NOMO-1 (cell line): Measurements from ENCODE around the gene MTURN.

Experiments
- DNase-seq, 2 experiments: peaks; one replicate each; lab custom pipeline; 2025; ENCODE audit not compliant: unreplicated experiment in 2 of 2; lab: John Stamatoyannopoulos, UW

MTURN gene

DNA sequence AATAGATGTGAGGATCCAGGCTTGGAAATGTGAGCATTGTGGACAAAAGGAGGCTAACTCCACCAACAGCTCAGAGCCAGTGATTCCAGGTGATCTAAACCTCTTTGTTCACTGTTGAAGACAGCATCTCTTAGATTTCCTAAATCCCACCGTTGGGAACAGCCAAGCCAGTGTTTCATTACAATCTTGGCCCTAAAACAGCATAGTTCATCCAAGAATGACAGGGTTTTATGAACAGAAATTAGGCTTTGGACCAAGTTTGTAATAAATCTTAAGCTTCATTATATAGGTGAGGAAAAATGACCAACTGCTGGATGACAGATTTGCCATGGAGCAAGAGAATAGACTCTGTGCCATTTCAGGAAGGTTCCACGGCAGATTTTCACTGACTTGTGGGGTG lies 65.8 kb downstream of the MTURN start:
- DNase-seq, result no peak

DNA sequence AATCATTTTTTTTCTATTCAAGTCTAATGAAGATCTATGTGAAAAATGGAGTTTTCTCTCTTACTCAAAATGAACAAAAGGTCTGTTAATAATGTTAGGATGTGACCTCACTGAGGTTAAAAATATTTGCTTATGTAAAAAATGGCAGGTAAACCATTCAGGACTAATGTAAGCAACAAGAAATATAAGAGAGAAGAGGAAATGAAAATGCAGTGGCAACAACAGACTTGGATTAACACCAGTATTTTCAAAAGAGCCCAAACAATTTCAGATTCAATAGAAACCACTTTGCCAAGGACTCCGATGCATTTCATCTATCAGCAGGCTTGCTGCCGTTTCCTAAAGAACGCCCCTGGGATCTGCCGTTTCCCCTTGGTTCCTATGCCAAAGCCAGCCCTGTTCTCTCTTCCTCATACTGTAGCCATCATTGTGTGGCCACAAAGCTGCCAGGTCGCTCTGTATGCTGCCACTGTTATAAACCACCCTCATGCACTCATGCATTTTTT lies 66.4 kb downstream of the MTURN start:
- peak; percentile 13 to 16 for DNase-seq

- DNase-seq, result no peak
Measured at GRCh38 chr7:30201921-30202320, 67.1 kb downstream of the MTURN start.

DNA sequence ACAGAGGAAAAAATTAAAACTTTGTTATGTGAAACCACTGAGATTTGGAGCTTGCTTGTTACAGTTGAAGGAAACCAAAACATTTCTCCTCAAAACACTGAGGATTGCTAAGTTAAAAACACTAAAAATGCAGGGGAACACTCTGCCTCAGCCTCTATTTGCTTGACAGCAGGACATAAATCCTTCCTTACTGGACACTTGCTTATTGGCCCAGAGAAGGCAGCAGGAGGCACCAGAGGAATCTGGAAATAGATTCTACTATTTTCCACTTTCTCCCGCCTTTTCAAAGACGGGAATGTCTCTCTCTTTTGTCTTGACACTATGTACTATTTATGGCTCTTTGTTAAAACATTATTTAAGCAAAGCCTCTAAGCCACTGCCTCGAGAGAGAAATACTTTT lies 67.9 kb downstream of the MTURN start:
- DNase-seq, result no peak

DNA sequence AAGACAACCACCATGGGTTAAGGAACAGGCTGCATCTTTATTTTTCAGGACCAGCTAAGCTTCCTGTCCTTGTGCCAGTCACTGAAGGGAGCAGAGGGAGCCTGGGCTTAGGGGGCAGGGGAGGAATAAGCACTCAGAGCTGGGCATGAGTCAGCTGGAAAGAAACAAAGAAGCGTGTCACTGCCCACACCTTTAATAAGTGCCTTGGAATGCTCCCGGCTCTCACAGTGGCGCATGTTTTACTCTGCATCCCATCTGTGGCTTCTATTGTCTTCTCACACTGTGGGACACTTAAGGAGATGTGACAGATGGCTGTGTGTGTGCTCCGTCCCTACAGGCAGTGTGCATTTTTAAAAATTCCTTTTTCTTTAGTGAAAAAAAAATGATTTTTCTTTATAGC lies 71.7 kb downstream of the MTURN start:
- DNase-seq, result no peak

DNA sequence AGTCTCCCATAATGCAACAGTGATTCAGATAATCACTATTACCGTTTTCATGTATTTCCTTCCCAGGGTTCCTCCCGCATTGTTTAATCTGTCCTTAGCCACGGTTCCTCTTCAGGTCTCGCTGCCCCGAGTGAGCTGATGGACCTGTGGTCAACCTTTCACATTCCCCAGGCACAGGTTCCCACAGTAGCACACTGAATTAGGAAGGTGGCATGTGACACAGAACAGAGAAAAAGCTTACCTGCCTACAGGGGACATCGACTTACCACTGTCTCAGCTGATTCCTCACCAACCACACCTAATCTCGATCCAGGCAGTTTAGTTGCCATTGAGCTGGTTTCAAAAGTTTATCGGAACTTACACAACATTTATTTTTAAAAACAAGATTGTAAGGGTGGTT lies 72.2 kb downstream of the MTURN start:
- DNase-seq, result peak in 1 of 2 experiments; percentile 42

DNA sequence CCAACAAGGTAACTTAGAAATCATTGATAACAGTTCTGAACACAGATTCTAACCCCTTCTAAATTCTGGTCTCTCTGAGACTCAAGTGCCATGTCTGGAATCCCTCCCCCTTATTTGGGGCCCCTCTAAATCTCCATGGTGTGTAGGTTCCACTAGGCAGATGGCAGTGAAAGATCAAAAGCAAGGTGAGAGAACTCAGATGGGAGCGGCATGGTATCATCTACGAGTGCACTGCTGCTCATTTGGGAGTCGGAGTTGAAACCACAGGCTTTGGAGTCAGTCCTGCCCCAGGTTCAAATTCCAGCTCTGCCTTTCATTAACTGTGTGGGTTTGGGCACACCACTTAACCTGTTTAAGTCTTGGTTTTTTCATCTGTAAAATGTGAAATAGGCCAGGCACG lies 72.6 kb downstream of the MTURN start:
- DNase-seq, result no peak

DNA sequence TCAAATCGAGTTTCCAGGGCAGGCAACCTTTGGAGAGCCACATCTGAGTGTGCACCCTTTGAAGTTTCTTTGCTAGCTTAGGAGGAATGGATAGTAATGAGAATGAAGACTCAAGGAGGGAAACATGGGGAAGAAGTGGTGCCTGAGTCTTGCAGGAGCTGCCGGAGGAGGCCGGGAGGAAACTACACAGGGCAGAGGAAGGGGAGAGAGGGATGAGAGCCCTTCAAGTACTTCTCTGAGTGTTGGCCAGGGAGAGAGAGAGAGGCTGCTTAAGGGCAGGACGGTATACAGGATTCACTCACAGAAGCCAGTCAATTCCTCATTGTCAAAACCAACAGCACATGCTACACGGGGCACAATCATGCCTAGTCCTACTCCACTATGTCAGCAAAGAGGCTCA lies 75.2 kb downstream of the MTURN start:
- DNase-seq, result no peak
